Measurements from ENCODE around the gene DDA1.
"Not testable (repeated sequence)": the region's sequence is repeated elsewhere in the genome, so short reads cannot be mapped to it uniquely, and the experiment has no call there.

DDA1 gene

GRCh38 chr19:17309198-17309964, at the start of gene DDA1:
Gene DDA1, plus strand, starts transcription at chr19:17309563. Its CDS starts 92 bp downstream, at chr19:17309655.
- DNase-seq, result peak; percentile 100

DNA sequence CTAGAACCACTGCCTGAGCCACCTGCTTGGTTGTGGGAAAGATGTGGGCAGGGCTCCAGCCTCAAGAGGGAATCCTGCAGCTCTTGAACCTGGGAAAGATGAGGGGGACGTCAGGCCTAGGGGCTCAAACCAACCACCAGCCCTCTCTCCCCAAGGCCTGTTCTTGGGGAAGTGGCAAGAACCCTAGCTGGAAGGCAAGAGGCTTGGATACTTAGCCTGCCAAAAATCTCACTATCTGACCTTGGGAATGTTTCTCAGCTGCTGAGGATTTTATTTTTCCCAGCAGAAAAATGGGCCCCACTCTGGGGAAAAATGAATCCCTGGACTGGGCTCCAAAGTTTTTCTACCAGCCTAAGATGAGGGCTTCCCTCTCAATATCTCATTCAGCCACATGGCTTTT, 49.4 kb upstream of the DDA1 start:
- no peak for DNase-seq

DNA sequence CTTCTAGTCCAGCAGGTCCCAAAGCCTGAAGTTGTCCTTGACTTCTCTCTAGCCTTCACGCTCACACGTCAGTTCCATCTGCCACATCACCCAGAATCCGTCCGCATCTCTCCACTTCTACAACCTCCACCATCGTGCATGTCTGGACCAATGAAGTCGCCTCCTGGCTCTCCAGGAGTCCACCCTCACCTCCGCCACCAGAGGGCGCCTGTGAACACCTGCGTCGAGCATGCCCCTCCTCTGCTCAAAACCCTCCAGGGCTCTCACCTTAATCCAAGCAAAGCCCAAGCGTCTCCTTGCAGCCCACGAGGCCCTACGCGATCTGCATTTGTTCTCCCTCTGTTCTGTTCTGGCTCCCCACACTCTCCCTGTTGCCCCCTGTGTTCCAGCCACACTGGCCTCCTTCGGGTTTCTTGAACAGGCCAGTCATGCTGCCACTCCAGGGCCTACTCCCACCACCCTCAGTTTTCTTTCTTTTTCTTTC, 48.5 kb upstream of the DDA1 start:
- DNase-seq, result peak; percentile 85

GRCh38 chr19:17262557-17262956, 46.8 kb upstream of the DDA1 start:
- no peak for DNase-seq

- no peak for DNase-seq
Observed at GRCh38 chr19:17263712-17264640, 45.4 kb upstream of the DDA1 start.

- no peak for DNase-seq
Observed at GRCh38 chr19:17264641-17264979, 44.8 kb upstream of the DDA1 start, which contains the start of gene USHBP1. Gene USHBP1, minus strand, starts transcription at chr19:17264745. Its CDS starts 446 bp downstream, at chr19:17264299.

GRCh38 chr19:17266026-17266425, 43.3 kb upstream of the DDA1 start:
- no peak for DNase-seq

- DNase-seq, result no peak
Observed at GRCh38 chr19:17266589-17266974, 42.8 kb upstream of the DDA1 start.

- peak; percentile 98 for DNase-seq
Observed at GRCh38 chr19:17266975-17267788, 42.2 kb upstream of the DDA1 start, which contains the start of gene BABAM1. Gene BABAM1, plus strand, starts transcription at chr19:17267443. Its CDS starts 1,364 bp downstream, at chr19:17268807.

- no peak for DNase-seq
Observed at GRCh38 chr19:17268754-17269153, 40.6 kb upstream of the DDA1 start.

DNA sequence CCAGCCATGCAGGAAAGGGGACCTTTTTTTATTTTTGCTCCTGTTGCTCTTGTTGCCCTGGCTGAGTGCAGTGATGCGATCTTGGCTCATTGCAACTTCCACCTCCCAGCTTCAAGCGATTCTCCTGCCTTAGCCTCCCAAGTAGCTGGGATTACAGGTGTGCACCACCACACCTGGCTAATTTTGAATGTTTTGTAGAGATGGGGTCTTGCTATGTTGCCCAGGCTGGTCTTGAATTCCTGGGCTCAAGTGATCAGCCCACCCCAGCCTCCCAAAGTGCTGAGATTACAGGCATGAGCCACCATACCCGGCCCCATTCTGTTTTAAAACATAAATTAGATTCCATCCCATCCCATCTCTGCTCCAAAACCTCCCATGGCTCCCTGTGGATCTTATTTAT, 34.5 kb upstream of the DDA1 start:
- not testable (repeated sequence) for DNase-seq

DNA sequence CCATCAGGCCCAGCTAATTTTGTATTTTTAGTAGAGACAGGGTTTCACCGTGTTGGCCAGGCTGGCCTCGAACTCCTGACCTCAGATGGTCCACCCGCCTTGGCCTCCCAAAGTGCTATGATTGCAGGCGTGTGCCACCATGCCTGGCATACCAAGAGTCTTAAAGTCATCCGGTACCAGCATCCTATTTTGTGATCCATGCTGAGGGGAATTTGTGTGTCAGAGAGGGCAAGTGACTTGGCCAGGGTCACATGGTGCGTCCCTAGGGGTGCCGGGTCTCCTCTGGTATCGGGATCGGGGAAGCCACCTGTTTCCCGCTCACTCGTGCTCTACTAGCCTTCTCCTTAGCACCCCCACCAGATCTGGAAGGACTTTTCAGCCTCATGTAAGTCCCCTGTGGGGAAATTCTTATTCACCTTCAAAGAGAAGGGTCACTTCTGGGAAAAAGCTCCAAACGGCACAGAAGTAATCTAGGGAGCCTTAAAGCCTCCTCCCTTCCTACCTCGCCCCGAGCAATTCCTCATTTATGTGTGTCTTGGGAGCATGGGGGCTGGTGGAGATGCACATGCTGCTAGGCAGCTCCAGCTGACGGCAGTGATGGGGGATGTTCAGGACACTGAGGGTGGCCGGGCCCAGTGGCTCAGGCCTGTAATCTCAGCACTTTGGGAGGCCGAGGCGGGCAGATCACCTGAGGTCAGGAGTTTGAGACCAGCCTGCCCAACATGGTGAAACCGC, 33.8 kb upstream of the DDA1 start:
- no peak for DNase-seq

DNA sequence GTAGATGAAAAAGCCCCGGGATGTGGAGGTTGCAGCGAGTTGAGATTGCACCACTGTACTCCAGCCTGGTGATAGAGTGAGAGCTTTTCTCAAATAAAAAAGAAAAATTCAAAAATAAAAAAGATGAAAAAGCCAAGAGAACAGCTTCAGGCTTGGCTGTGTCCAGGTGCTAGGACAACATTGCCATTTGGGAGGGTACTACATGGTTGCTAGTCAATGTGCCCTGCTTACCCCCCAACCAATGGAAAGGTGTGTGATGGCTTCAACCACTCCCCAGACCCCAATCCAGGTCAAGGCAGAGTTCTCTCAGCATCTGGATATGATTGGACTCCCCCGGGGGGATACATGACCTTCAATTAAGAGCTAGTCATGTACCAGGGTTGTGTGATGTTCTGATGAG, 29.9 kb upstream of the DDA1 start:
- DNase-seq, result no peak

DNA sequence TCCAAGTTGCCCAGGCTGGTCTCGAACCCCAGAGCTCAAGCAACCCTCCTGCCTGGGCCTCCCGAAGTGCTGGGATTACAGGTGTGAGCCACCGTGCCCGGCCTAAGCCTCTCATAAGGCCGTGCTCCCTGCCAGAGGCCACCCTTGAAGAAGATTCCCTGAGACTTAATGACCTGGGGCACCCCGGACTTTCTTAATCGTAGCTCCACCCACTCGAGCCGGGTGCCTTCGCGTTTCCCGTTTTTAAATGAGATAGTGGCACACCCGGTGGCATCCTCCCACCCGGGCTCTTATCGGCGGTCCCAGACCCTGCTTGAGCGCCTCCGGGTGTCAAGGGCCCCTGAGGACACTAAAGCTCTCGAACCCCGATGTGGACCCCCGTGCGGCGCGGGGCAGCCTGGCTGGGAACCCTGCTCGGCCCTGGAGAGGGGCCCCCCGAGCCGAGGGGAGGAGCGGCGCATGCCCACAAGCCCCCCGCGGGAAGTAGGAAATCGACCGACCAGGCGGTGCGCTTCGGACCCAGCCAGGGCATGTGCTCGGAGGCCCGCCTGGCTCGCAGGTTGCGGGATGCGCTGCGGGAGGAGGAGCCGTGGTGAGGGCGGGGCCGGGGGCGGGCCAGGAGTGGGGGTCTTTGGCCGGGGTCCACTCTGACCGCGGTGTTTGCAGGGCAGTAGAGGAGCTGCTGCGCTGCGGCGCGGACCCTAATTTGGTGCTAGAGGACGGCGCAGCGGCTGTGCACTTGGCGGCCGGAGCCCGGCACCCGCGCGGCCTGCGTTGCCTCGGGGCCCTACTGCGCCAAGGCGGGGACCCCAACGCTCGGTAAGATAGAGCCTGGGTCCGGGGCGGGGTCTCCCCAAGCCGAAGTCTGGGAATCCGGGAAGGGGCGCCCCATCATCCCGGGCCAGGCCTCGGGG, 27.7 kb upstream of the DDA1 start, which contains the start of gene ANKLE1:
TSS of gene ANKLE1 (plus strand) at position 511 of the 914 bp plus-strand sequence. CDS start at position 531, 20 bp downstream.
- peak; percentile 83 for DNase-seq

DNA sequence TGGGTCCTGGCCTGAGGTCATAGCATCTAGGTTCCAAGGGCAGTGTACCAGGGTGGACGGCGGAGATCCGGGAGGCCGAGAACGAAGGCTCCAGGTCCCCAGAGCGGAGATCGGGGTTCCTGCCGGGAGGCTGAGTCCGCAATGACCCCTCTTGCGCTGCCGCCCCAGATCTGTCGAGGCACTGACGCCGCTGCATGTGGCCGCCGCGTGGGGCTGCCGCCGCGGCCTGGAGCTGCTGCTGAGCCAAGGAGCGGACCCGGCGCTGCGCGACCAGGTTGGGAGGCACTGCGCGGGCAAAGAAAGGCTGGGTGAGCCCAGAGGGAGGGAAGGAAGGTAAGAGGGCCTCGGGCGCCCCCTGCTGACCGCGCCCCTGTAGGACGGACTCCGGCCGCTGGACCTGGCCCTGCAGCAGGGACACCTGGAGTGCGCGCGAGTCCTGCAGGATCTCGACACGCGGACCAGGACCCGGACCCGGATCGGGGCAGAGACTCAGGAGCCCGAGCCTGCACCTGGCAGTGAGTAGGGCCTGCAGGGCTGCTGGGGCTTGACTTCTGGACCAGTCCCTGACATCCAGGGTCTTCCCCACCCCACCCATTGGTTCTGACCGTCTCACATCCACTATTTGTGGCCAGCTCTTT, 26.8 kb upstream of the DDA1 start:
- DNase-seq, result peak; percentile 88

DNA sequence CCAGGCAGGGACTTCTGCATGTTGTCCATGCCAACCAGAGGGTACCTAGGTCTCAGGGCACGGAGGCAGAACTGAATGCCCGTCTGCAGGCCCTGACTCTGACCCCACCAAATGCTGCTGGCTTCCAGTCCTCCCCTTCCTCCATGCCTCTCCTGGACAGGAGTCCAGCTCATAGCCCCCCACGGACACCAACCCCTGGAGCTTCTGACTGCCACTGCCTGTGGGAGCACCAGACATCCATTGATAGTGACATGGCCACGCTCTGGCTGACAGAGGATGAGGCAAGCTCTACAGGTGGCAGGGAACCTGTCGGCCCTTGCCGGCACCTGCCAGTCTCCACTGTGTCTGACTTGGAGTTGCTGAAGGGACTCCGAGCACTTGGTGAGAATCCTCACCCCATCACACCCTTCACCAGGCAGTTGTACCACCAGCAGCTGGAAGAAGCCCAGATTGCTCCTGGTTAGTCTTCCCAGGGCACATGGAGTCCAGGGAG, 25.8 kb upstream of the DDA1 start:
- DNase-seq, result no peak

- no peak for DNase-seq
Observed at GRCh38 chr19:17285415-17286135, 23.8 kb upstream of the DDA1 start.

DNA sequence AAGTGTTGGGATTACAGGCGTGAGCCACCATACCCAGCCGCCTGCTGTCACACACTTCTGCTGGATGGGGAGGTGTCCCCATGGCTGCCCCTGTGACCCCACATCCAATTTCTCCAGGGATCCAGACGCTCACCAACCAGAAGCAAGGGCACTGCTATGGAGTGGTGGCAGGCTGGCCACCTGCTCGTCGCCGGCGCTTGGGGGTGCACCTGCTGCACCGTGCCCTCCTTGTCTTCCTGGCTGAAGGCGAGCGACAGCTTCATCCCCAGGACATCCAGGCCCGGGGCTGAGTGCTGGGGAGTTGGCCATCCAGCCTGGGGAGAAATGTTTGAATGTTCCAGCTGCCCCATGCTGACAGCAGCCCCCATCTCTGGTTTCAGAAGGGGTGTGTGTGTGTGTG, 23.1 kb upstream of the DDA1 start:
- DNase-seq, result no peak

GRCh38 chr19:17286752-17287151, 22.6 kb upstream of the DDA1 start:
- DNase-seq, result no peak

All from suppressor macrophage treated with lipopolysaccharide for 4 hours (primary cell).